Type B pancreatic cell (in vitro differentiated cells): ENCODE measurements around the gene FAM13A. TPM values are rescaled to one million over a fixed set of nuclear protein-coding genes. Genes with fewer than 3 reads are reported as not detected.
A peak's percentile ranks its signal among the peaks of the same experiment; 100 is the strongest.

ENCODE experiments used
- DNase-seq: peaks from one replicate; pipeline ENCODE4 v3.0.0; 2021; ENCODE audit warnings: mixed read lengths; ENCODE audit not compliant: unreplicated experiment; ENCODE audit errors: extremely low spot score
- H3K27ac Mint-ChIP-seq: 2 replicates; pipeline ENCODE4 v1.8.0; 2021; ENCODE audit warnings: mild to moderate bottlenecking, mixed read lengths
- H3K27me3 Mint-ChIP-seq: 2 replicates; pipeline ENCODE4 v1.8.0; 2021; ENCODE audit warnings: mixed read lengths
- H3K36me3 Mint-ChIP-seq: 2 replicates; pipeline ENCODE4 v1.8.0; 2021; ENCODE audit warnings: mixed read lengths
- H3K4me1 Mint-ChIP-seq: one replicate; pipeline ENCODE4 v1.8.0; 2021; ENCODE audit warnings: mixed read lengths; ENCODE audit not compliant: unreplicated experiment
- H3K4me3 Mint-ChIP-seq: 2 replicates; pipeline ENCODE4 v1.8.0; 2021; ENCODE audit warnings: mild to moderate bottlenecking, mixed read lengths
- H3K9me3 Mint-ChIP-seq: 2 replicates; pipeline ENCODE4 v1.8.0; 2021; ENCODE audit warnings: mixed read lengths
- CTCF ChIP-seq: fragments of 200-600 bp; sonication (generic); conservative IDR thresholded peaks from 2 replicates; pipeline ENCODE4 v1.5.0; 2021; ENCODE audit warnings: antibody characterized with exemption, mild to moderate bottlenecking
- total RNA-seq: library from RNA; stranded (reverse); gene quantifications from 2 replicates; pipeline ENCODE4 v1.2.1, GENCODE V29; 2021; ENCODE audit warnings: low replicate concordance

FAM13A gene
- total RNA-seq, 1 donor from 2014 or later: 29.5 TPM

GRCh38 chr4:88786011-88786410, 271.0 kb downstream of the FAM13A start:
- H3K9me3 Mint-ChIP-seq: no peaks in the 10 kb centered on the region
- TF ChIP-seq CTCF: no peak
- no peak overlapping the region for H3K27ac Mint-ChIP-seq
- peaks cover 43% of the 10 kb centered on the region for H3K36me3 Mint-ChIP-seq
- no peaks in the 10 kb centered on the region for H3K27me3 Mint-ChIP-seq
- H3K4me1 Mint-ChIP-seq: no peaks in the 10 kb centered on the region
- no peak overlapping the region for H3K4me3 Mint-ChIP-seq
- DNase-seq: no peak

- no peaks in the 10 kb centered on the region for H3K9me3 Mint-ChIP-seq
- H3K27ac Mint-ChIP-seq: no peak overlapping the region
These were observed 276.6 kb downstream of the FAM13A start for GRCh38 chr4:88780389-88780788.

GRCh38 chr4:88779431-88779830, 277.6 kb downstream of the FAM13A start:
- Mint-ChIP-seq H3K9me3 (no peaks in the 10 kb centered on the region), H3K36me3 (peaks cover 23% of the 10 kb centered on the region), H3K4me3 (no peak overlapping the region), H3K27me3 (no peaks in the 10 kb centered on the region), H3K27ac (no peak overlapping the region), H3K4me1 (peaks cover 6% of the 10 kb centered on the region)
- no peak for DNase-seq
- TF ChIP-seq CTCF: no peak

More at GRCh38 chr4:88780389-88780788, 276.6 kb downstream of the FAM13A start:
- Mint-ChIP-seq H3K4me1 (no peaks in the 10 kb centered on the region), H3K36me3 (peaks cover 19% of the 10 kb centered on the region), H3K27me3 (no peaks in the 10 kb centered on the region), H3K4me3 (no peak overlapping the region)
- TF ChIP-seq CTCF: no peak
- DNase-seq: no peak

GRCh38 chr4:88775529-88775928, 281.5 kb downstream of the FAM13A start:
- H3K4me1 Mint-ChIP-seq: peaks cover 9% of the 10 kb centered on the region
- H3K4me3 Mint-ChIP-seq: no peak overlapping the region
- H3K36me3 Mint-ChIP-seq: peaks cover 35% of the 10 kb centered on the region
- DNase-seq: no peak
- no peaks in the 10 kb centered on the region for H3K9me3 Mint-ChIP-seq
- H3K27ac Mint-ChIP-seq: no peak overlapping the region
- no peaks in the 10 kb centered on the region for H3K27me3 Mint-ChIP-seq
- TF ChIP-seq CTCF: no peak

- no peak for TF ChIP-seq CTCF
- no peak for DNase-seq
- Mint-ChIP-seq H3K27ac (peak overlapping the region; percentile 17), H3K36me3 (peaks cover 30% of the 10 kb centered on the region), H3K4me3 (no peak overlapping the region), H3K4me1 (peaks cover 9% of the 10 kb centered on the region), H3K9me3 (no peaks in the 10 kb centered on the region), H3K27me3 (no peaks in the 10 kb centered on the region)
These were observed 282.0 kb downstream of the FAM13A start for GRCh38 chr4:88775026-88775425.

- Mint-ChIP-seq H3K27ac (peak overlapping the region; percentile 64), H3K4me1 (peaks cover 9% of the 10 kb centered on the region), H3K4me3 (peak overlapping the region; percentile 35), H3K27me3 (no peaks in the 10 kb centered on the region), H3K9me3 (no peaks in the 10 kb centered on the region), H3K36me3 (peaks cover 35% of the 10 kb centered on the region)
- no peak for TF ChIP-seq CTCF
- DNase-seq: no peak
These were observed 285.0 kb downstream of the FAM13A start for GRCh38 chr4:88771883-88772450.
